HepG2 (cell line): ENCODE measurements around the gene MYCBPAP. TPM values are rescaled to one million over a fixed set of nuclear protein-coding genes. Genes with fewer than 3 reads are reported as not detected.
A peak's percentile ranks its signal among the peaks of the same experiment; 100 is the strongest.

Experiments
- ATAC-seq: fragments of 200-7000 bp; cut with Tn5 transposase; 3 replicates; pipeline ENCODE4 v1.9.1; 2020; ENCODE audit warnings: mild to moderate bottlenecking, moderate library complexity
- BruUV-seq: library from RNA; stranded (reverse); fragments of 400-500 nt; replicated peaks from 2 replicates; lab custom pipeline; 2021; lab: Mats Ljungman, UMichigan
- CTCF ChIA-PET: fragments of 300-600 bp; formaldehyde crosslinking; extraction: SDS; loops from one replicate; lab custom pipeline; 2021; ENCODE audit warnings: low total read pairs, inconsistent platforms, low intra/inter-chr PET ratio; lab: Yijun Ruan, JAX
- POLR2A ChIA-PET: fragments of 350-600 bp; sonication (Branson Sonifier 250); formaldehyde crosslinking; loops from one replicate; lab custom pipeline; 2020; ENCODE audit warnings: antibody characterized with exemption, inconsistent platforms; lab: Yijun Ruan, JAX
- DNase-seq: peaks from one replicate; pipeline ENCODE4 v3.0.0-alpha.2; 2015; ENCODE audit warnings: low spot score
- FAIRE-seq: peaks from 3 replicates; lab custom pipeline; 2011; peaks lifted over from hg19 to GRCh38; lab: Jason Lieb, UNC
- H2AFZ ChIP-seq: one replicate; pipeline ENCODE4 v1.6.1; 2011; ENCODE audit warnings: low read length, inconsistent platforms
- H3K27ac ChIP-seq: fragments of 300-600 bp; 3 replicates; pipeline ENCODE4 v1.8.0; 2011; ENCODE audit warnings: mixed run types, mild to moderate bottlenecking, mixed read lengths, low read length, inconsistent platforms; ENCODE audit not compliant: insufficient read depth; ENCODE audit errors: extremely low read length
- H3K27me3 ChIP-seq, 2 experiments: fragments of 200-600 bp in 1 of 2; 2 replicates in 1 of 2; 3 replicates in 1 of 2; pipeline versions ENCODE4 v1.6.0 to v1.8.0; 2011; ENCODE audit warnings: low read length in 2 of 2, mild to moderate bottlenecking in 2 of 2, moderate library complexity in 2 of 2, inconsistent platforms in 1 of 2; ENCODE audit not compliant: insufficient read depth in 2 of 2, control insufficient read depth in 1 of 2
- H3K36me3 ChIP-seq, 2 experiments: fragments of 200-600 bp in 1 of 2; replicated peaks in 1 of 2; 2 replicates in 1 of 2; 3 replicates in 1 of 2; pipeline versions ENCODE4 v1.5.1 to v1.8.0; 2011; ENCODE audit warnings: low read length in 2 of 2, inconsistent platforms in 1 of 2; ENCODE audit not compliant: insufficient read depth in 2 of 2, control insufficient read depth in 1 of 2
- H3K4me1 ChIP-seq: 2 replicates; pipeline ENCODE4 v1.5.1; 2012; ENCODE audit warnings: low read length, inconsistent platforms; ENCODE audit not compliant: insufficient read depth
- H3K4me2 ChIP-seq: 2 replicates; pipeline ENCODE4 v1.6.0; 2011; ENCODE audit warnings: low read depth, low read length, inconsistent platforms
- H3K4me3 ChIP-seq, 3 experiments: fragments of 200-600 bp in 1 of 3; sonication (generic), shearing (Covaris generic) in 1 of 3; replicated peaks in 1 of 3; 2 replicates each; pipeline ENCODE4 v1.5.1; 2011 to 2016; ENCODE audit warnings: low read length in 3 of 3, inconsistent platforms in 2 of 3, low read depth in 2 of 3, mild to moderate bottlenecking in 2 of 3, control low read depth in 1 of 3, mixed read lengths in 1 of 3; ENCODE audit not compliant: insufficient read depth in 1 of 3
- H3K79me2 ChIP-seq: one replicate; pipeline ENCODE4 v1.6.1; 2011; ENCODE audit warnings: low read length, inconsistent platforms; ENCODE audit not compliant: insufficient read depth
- H3K9ac ChIP-seq: 2 replicates; pipeline ENCODE4 v1.6.0; 2011; ENCODE audit warnings: mild to moderate bottlenecking, low read depth, low read length, inconsistent platforms; ENCODE audit not compliant: insufficient read depth
- H3K9me3 ChIP-seq: 2 replicates; pipeline ENCODE4 v1.5.1; 2012; ENCODE audit warnings: mild to moderate bottlenecking, low read length
- H4K20me1 ChIP-seq: 2 replicates; pipeline ENCODE4 v1.6.0; 2011; ENCODE audit warnings: inconsistent platforms, mild to moderate bottlenecking, low read length, moderate library complexity; ENCODE audit not compliant: insufficient read depth
- IKZF4 ChIP-seq: sonication (generic); formaldehyde crosslinking; IDR thresholded peaks from 2 replicates; pipeline ENCODE4 v1.5.1; 2020; ENCODE audit warnings: borderline replicate concordance, mild to moderate bottlenecking, low read depth, missing genetic modification reagents; ENCODE audit errors: not compliant biosample characterization
- SIX1 ChIP-seq: sonication (generic); formaldehyde crosslinking; IDR thresholded peaks from 2 replicates; pipeline ENCODE4 v1.4.0; 2020; ENCODE audit warnings: missing genetic modification reagents, borderline replicate concordance
- SRSF9 ChIP-seq: fragments of 200-400 bp; formaldehyde crosslinking; IDR thresholded peaks from 2 replicates; pipeline ENCODE4 v1.6.1; 2018; ENCODE audit warnings: borderline replicate concordance, mild to moderate bottlenecking, low read depth, low read length; ENCODE audit not compliant: insufficient read depth, poor library complexity, severe bottlenecking
- ZBTB3 ChIP-seq: sonication (generic); formaldehyde crosslinking; IDR thresholded peaks from 2 replicates; pipeline ENCODE4 v1.4.0; 2020; ENCODE audit warnings: low read depth, mild to moderate bottlenecking, moderate library complexity, missing genetic modification reagents, borderline replicate concordance
- ZNF3 ChIP-seq: IDR thresholded peaks from 2 replicates; pipeline ENCODE4 v1.7.0; 2017; ENCODE audit warnings: inconsistent platforms
- WGBS: methylation state at CpG from one replicate; pipeline ENCODE4 v1.1.6; 2017; ENCODE audit warnings: low lambda C conversion rate; 5-methylcytosine and 5-hydroxymethylcytosine counted together
- in situ Hi-C: cut with HindIII; loops from 2 replicates; pipeline ENCODE4 v1.10.0; 2017; ENCODE audit warnings: low pct_unique_long_range_greater_than_20kb; ENCODE audit not compliant: extremely low pct_ligation_motif_present
- intact Hi-C: fragments of 100-400 bp; cut with micrococcal nuclease; formaldehyde crosslinking; loops from one replicate; pipeline ENCODE4 v1.10.0; 2022; ENCODE audit not compliant: unreplicated experiment
- polyA plus RNA-seq, 8 experiments: library from polyadenylated mRNA; depleted of rRNA in 3 of 8; stranded (reverse) in 7 of 8; unstranded in 1 of 8; fragments of >200 nt; fragmentation: Illumina TruSeq in 4 of 8; extraction: Trizol in 4 of 8; gene quantifications; 2 replicates each; pipeline versions ENCODE4 v1.2.1 to v1.2.3, GENCODE V29; 2011 to 2016; ENCODE audit warnings: low read depth in 4 of 8, missing spikeins in 1 of 8, mixed read lengths in 1 of 8; ENCODE audit not compliant: insufficient read depth in 1 of 8
- total RNA-seq, 5 experiments: library from RNA; depleted of rRNA; stranded (reverse); fragments of >200 nt; fragmentation: Illumina TruSeq; extraction: Trizol; gene quantifications; 2 replicates each; pipeline ENCODE4 v1.2.3, GENCODE V29; 2016; ENCODE audit warnings: low read depth in 1 of 5
- TF ChIP-seq, protein P1 (sequence below), 2 experiments: sonication (generic) in 1 of 2; formaldehyde crosslinking in 1 of 2; IDR thresholded peaks; 2 replicates each; pipeline versions ENCODE4 v1.4.0 to v1.6.1; 2016 to 2020; ENCODE audit warnings: borderline replicate concordance in 1 of 2, low read depth in 1 of 2, mild to moderate bottlenecking in 1 of 2, missing genetic modification reagents in 1 of 2
- TF ChIP-seq, protein P2 (sequence below): sonication (generic); formaldehyde crosslinking; IDR thresholded peaks from 2 replicates; pipeline ENCODE4 v1.4.0; 2020; ENCODE audit warnings: missing genetic modification reagents
- TF ChIP-seq, protein P3 (sequence below): sonication (generic); formaldehyde crosslinking; IDR thresholded peaks from 2 replicates; pipeline ENCODE4 v1.4.0; 2020; ENCODE audit warnings: missing genetic modification reagents

MYCBPAP gene
- total and polyA plus RNA-seq, 2 of the 13 experiments (the other 11 are each of a cell fraction or from before 2014, with no cell fraction given): 0.22 to 0.24 TPM

DNA sequence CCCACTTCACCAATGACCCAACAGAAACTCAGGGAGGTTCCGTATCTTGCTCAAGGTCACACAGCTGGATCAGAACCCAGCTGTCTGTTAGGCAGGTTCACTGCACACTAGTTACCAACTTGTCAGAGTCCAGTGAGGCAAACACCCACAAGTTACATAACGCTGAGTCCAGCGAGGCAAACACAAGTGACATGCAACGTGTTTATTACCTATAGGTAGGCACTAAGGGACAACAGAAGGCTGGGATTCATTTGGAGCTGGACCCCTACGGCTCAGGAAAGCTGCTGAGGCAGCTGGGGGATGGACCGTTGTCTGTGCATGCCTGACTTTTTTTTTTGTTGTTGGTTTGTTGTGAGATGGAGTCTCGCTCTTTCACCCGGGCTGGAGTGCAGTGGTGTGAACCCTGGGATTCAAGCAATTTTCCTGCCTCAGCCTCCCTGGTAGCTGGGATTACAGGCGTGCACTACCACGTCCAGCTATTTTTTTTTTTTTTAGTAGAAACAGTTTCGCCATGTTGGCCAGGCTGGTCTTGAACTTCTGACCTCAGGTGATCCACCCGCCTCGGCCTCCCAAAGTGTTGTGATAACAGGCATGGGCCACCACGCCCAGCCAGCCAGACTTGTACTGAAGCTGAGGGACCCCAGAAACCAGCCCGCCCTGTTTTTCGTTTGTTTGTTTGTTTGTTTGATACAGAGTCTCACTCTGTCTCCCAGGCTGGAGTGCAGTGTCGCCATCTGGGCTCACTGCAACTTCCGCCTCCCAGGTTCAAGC is 31.5 kb upstream of the MYCBPAP start:
- peaks cover 13% of the 10 kb centered on the region in 2 experiments; a peak in 4 of 5 replicates for H3K36me3 ChIP-seq
- FAIRE-seq: peak; percentile 89
- intact Hi-C loops (loop anchor here (1.0 kb wide), 1 partner anchor 47 kb away; no protein-coding TSS in a partner anchor), in situ Hi-C loops (loop anchor here (5.0 kb wide), 1 partner anchor 79 kb away; the partner anchor contains the start of gene LRRC59)
- DNase-seq: peak; percentile 58
- ChIA-PET CTCF (interaction anchor here (3.0 kb wide), 1 partner anchor 48 kb away, joined by 20 read pairs; no protein-coding TSS in a partner anchor), POLR2A (interaction anchor here (0.7 to 1.4 kb wide), 2 partner anchors 17 to 79 kb away, joined by 3 to 5 read pairs; partner anchors contain the start of gene LRRC59)
- H2AFZ ChIP-seq: peak overlapping the region; percentile 21
- peaks cover 47% of the 10 kb centered on the region for H3K4me1 ChIP-seq
- H3K27me3 ChIP-seq: no peaks in the 10 kb centered on the region
- no peak for ATAC-seq
- peaks cover 3% of the 10 kb centered on the region for H3K79me2 ChIP-seq
- H3K4me3 ChIP-seq: no peak overlapping the region
- WGBS: 63% methylated on average over 18 of the region's 18 CpGs
- H3K9me3 ChIP-seq: no peaks in the 10 kb centered on the region
- H3K4me2 ChIP-seq: peak overlapping the region; percentile 46
- H4K20me1 ChIP-seq: peaks cover 4% of the 10 kb centered on the region; the same call in 1 of the 2 replicates
- peak overlapping the region; percentile 12; the same call in 1 of the 2 replicates for H3K9ac ChIP-seq
- no TSS peak for BruUV-seq
- peak overlapping the region; percentile 46 for H3K27ac ChIP-seq
- TF ChIP-seq, protein P1, sequence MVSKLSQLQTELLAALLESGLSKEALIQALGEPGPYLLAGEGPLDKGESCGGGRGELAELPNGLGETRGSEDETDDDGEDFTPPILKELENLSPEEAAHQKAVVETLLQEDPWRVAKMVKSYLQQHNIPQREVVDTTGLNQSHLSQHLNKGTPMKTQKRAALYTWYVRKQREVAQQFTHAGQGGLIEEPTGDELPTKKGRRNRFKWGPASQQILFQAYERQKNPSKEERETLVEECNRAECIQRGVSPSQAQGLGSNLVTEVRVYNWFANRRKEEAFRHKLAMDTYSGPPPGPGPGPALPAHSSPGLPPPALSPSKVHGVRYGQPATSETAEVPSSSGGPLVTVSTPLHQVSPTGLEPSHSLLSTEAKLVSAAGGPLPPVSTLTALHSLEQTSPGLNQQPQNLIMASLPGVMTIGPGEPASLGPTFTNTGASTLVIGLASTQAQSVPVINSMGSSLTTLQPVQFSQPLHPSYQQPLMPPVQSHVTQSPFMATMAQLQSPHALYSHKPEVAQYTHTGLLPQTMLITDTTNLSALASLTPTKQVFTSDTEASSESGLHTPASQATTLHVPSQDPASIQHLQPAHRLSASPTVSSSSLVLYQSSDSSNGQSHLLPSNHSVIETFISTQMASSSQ (IDR thresholded peaks at IDR 0.05; ENCODE audit: low read depth): no peak
- TF ChIP-seq, protein P1 (CRISPR knock-in tag; IDR thresholded peaks at IDR 0.05; ENCODE audit: borderline replicate concordance): no peak
- no peak for TF ChIP-seq IKZF4 (CRISPR knock-in tag)
- TF ChIP-seq SIX1: no peak
- TF ChIP-seq ZNF3: no peak
- 0 out of 2 replicates have a peak, but pooled peaks have one; percentile 76 for TF ChIP-seq ZBTB3 (CRISPR knock-in tag)
- TF ChIP-seq SRSF9: no peak
- TF ChIP-seq, protein P2, sequence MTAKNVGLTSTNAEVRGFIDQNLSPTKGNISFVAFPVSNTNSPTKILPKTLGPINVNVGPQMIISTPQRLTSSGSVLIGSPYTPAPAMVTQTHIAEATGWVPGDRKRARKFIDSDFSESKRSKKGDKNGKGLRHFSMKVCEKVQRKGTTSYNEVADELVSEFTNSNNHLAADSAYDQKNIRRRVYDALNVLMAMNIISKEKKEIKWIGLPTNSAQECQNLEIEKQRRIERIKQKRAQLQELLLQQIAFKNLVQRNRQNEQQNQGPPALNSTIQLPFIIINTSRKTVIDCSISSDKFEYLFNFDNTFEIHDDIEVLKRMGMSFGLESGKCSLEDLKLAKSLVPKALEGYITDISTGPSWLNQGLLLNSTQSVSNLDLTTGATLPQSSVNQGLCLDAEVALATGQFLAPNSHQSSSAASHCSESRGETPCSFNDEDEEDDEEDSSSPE: no peak
- TF ChIP-seq, protein P3, sequence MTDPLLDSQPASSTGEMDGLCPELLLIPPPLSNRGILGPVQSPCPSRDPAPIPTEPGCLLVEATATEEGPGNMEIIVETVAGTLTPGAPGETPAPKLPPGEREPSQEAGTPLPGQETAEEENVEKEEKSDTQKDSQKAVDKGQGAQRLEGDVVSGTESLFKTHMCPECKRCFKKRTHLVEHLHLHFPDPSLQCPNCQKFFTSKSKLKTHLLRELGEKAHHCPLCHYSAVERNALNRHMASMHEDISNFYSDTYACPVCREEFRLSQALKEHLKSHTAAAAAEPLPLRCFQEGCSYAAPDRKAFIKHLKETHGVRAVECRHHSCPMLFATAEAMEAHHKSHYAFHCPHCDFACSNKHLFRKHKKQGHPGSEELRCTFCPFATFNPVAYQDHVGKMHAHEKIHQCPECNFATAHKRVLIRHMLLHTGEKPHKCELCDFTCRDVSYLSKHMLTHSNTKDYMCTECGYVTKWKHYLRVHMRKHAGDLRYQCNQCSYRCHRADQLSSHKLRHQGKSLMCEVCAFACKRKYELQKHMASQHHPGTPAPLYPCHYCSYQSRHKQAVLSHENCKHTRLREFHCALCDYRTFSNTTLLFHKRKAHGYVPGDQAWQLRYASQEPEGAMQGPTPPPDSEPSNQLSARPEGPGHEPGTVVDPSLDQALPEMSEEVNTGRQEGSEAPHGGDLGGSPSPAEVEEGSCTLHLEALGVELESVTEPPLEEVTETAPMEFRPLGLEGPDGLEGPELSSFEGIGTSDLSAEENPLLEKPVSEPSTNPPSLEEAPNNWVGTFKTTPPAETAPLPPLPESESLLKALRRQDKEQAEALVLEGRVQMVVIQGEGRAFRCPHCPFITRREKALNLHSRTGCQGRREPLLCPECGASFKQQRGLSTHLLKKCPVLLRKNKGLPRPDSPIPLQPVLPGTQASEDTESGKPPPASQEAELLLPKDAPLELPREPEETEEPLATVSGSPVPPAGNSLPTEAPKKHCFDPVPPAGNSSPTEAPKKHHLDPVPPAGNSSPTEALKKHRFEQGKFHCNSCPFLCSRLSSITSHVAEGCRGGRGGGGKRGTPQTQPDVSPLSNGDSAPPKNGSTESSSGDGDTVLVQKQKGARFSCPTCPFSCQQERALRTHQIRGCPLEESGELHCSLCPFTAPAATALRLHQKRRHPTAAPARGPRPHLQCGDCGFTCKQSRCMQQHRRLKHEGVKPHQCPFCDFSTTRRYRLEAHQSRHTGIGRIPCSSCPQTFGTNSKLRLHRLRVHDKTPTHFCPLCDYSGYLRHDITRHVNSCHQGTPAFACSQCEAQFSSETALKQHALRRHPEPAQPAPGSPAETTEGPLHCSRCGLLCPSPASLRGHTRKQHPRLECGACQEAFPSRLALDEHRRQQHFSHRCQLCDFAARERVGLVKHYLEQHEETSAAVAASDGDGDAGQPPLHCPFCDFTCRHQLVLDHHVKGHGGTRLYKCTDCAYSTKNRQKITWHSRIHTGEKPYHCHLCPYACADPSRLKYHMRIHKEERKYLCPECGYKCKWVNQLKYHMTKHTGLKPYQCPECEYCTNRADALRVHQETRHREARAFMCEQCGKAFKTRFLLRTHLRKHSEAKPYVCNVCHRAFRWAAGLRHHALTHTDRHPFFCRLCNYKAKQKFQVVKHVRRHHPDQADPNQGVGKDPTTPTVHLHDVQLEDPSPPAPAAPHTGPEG: 0 out of 2 replicates have a peak, but pooled peaks have one; percentile 35
